Adipocyte (in vitro differentiated cells): Measurements from ENCODE around the gene RNF212B.
"Not testable (repeated sequence)": the region's sequence is repeated elsewhere in the genome, so short reads cannot be mapped to it uniquely, and the experiment has no call there.

ENCODE experiments used
- DNase-seq: peaks from one replicate; pipeline ENCODE4 v3.0.0-alpha.2; 2015; ENCODE audit warnings: low read depth
- H3K27me3 ChIP-seq: replicated peaks from 2 replicates; pipeline ENCODE4 v1.7.0; 2013; ENCODE audit warnings: mild to moderate bottlenecking, low read length, moderate library complexity; ENCODE audit not compliant: control insufficient read depth, insufficient read depth
- H3K36me3 ChIP-seq: 2 replicates; pipeline ENCODE4 v1.7.0; 2013; ENCODE audit warnings: low read length, mild to moderate bottlenecking, moderate library complexity; ENCODE audit not compliant: control insufficient read depth, insufficient read depth, severe bottlenecking
- H3K4me1 ChIP-seq: 2 replicates; pipeline ENCODE4 v1.7.0; 2013; ENCODE audit warnings: mild to moderate bottlenecking, low read length, moderate library complexity; ENCODE audit not compliant: control insufficient read depth, insufficient read depth
- H3K4me3 ChIP-seq: 2 replicates; pipeline ENCODE4 v1.7.0; 2013; ENCODE audit warnings: mild to moderate bottlenecking, low read length, moderate library complexity
- H3K9ac ChIP-seq: 2 replicates; pipeline ENCODE4 v1.7.0; 2013; ENCODE audit warnings: mild to moderate bottlenecking, low read length, moderate library complexity
- H3K9me3 ChIP-seq: 2 replicates; pipeline ENCODE4 v1.7.0; 2013; ENCODE audit warnings: mild to moderate bottlenecking, low read length, moderate library complexity; ENCODE audit not compliant: control insufficient read depth

The RNF212B gene

GRCh38 chr14:23245282-23245681 lies 7.5 kb downstream of the RNF212B start:
- Histone ChIP-seq H3K9me3 (no peaks in the 10 kb centered on the region), H3K27me3 (no peaks in the 10 kb centered on the region), H3K9ac (no peak overlapping the region), H3K4me1 (no peaks in the 10 kb centered on the region), H3K4me3 (no peak overlapping the region), H3K36me3 (no peaks in the 10 kb centered on the region)
- no peak for DNase-seq

GRCh38 chr14:23248601-23249000 lies 10.9 kb downstream of the RNF212B start:
- no peaks in the 10 kb centered on the region for H3K27me3 ChIP-seq
- no peaks in the 10 kb centered on the region for H3K36me3 ChIP-seq
- H3K4me3 ChIP-seq: no peak overlapping the region
- no peak overlapping the region for H3K9ac ChIP-seq
- no peaks in the 10 kb centered on the region for H3K9me3 ChIP-seq
- H3K4me1 ChIP-seq: no peaks in the 10 kb centered on the region
- no peak for DNase-seq

GRCh38 chr14:23249824-23250223 lies 12.1 kb downstream of the RNF212B start:
- Histone ChIP-seq H3K9me3 (no peaks in the 10 kb centered on the region), H3K36me3 (no peaks in the 10 kb centered on the region), H3K9ac (no peak overlapping the region), H3K4me3 (no peak overlapping the region), H3K27me3 (no peaks in the 10 kb centered on the region), H3K4me1 (no peaks in the 10 kb centered on the region)
- no peak for DNase-seq

- Histone ChIP-seq H3K9me3 (no peaks in the 10 kb centered on the region), H3K27me3 (no peaks in the 10 kb centered on the region), H3K36me3 (no peaks in the 10 kb centered on the region), H3K4me1 (no peaks in the 10 kb centered on the region), H3K9ac (no peak overlapping the region), H3K4me3 (no peak overlapping the region)
- DNase-seq: no peak
Observed at GRCh38 chr14:23252006-23252405, 14.3 kb downstream of the RNF212B start.

GRCh38 chr14:23252420-23253333 lies 14.9 kb downstream of the RNF212B start:
- H3K36me3 ChIP-seq: no peaks in the 10 kb centered on the region
- DNase-seq: no peak
- H3K4me1 ChIP-seq: no peaks in the 10 kb centered on the region
- no peak overlapping the region for H3K4me3 ChIP-seq
- H3K27me3 ChIP-seq: no peaks in the 10 kb centered on the region
- no peaks in the 10 kb centered on the region for H3K9me3 ChIP-seq
- H3K9ac ChIP-seq: no peak overlapping the region

- no peak for DNase-seq
- Histone ChIP-seq H3K36me3 (no peaks in the 10 kb centered on the region), H3K4me1 (no peaks in the 10 kb centered on the region), H3K27me3 (peaks cover 4% of the 10 kb centered on the region), H3K9me3 (no peaks in the 10 kb centered on the region), H3K4me3 (no peak overlapping the region), H3K9ac (no peak overlapping the region)
Observed at GRCh38 chr14:23258256-23258655, 20.5 kb downstream of the RNF212B start.

- no peak overlapping the region for H3K9ac ChIP-seq
- H3K4me1 ChIP-seq: no peaks in the 10 kb centered on the region
- H3K9me3 ChIP-seq: no peaks in the 10 kb centered on the region
- DNase-seq: no peak
- H3K36me3 ChIP-seq: no peaks in the 10 kb centered on the region
- no peak overlapping the region for H3K4me3 ChIP-seq
- peaks cover 4% of the 10 kb centered on the region for H3K27me3 ChIP-seq
Observed at GRCh38 chr14:23259426-23259825, 21.7 kb downstream of the RNF212B start.

GRCh38 chr14:23260849-23261248 lies 23.1 kb downstream of the RNF212B start:
- H3K4me1 ChIP-seq, H3K27me3 ChIP-seq, H3K9ac ChIP-seq, DNase-seq, H3K4me3 ChIP-seq, H3K36me3 ChIP-seq, H3K9me3 ChIP-seq: not testable (repeated sequence)

- no peak for DNase-seq
- Histone ChIP-seq H3K4me3 (no peak overlapping the region), H3K27me3 (no peaks in the 10 kb centered on the region), H3K9ac (no peak overlapping the region), H3K4me1 (no peaks in the 10 kb centered on the region), H3K9me3 (no peaks in the 10 kb centered on the region), H3K36me3 (no peaks in the 10 kb centered on the region)
Observed at GRCh38 chr14:23269193-23269592, 31.5 kb downstream of the RNF212B start.

- H3K4me1 ChIP-seq: no peaks in the 10 kb centered on the region
- no peaks in the 10 kb centered on the region for H3K9me3 ChIP-seq
- DNase-seq: no peak
- peaks cover 24% of the 10 kb centered on the region for H3K36me3 ChIP-seq
- H3K4me3 ChIP-seq: no peak overlapping the region
- H3K9ac ChIP-seq: no peak overlapping the region
- H3K27me3 ChIP-seq: no peaks in the 10 kb centered on the region
Observed at GRCh38 chr14:23275412-23275811, 37.7 kb downstream of the RNF212B start.

- H3K4me3 ChIP-seq: no peak overlapping the region
- H3K9ac ChIP-seq: no peak overlapping the region
- no peak for DNase-seq
- no peaks in the 10 kb centered on the region for H3K9me3 ChIP-seq
- H3K27me3 ChIP-seq: no peaks in the 10 kb centered on the region
- H3K4me1 ChIP-seq: no peaks in the 10 kb centered on the region
- H3K36me3 ChIP-seq: peaks cover 28% of the 10 kb centered on the region
Observed at GRCh38 chr14:23277189-23277588, 39.5 kb downstream of the RNF212B start.

GRCh38 chr14:23277928-23278327 lies 40.2 kb downstream of the RNF212B start:
- H3K9ac ChIP-seq, H3K4me3 ChIP-seq, H3K4me1 ChIP-seq, H3K27me3 ChIP-seq, H3K9me3 ChIP-seq, DNase-seq: not testable (repeated sequence)
- peaks cover 30% of the 10 kb centered on the region for H3K36me3 ChIP-seq
